DMS114 treated with DMSO at 0.1 percent for 48 hours (cell line): ENCODE measurements around the gene PLA2G2C.

Source experiments
- DNase-seq: peaks from one replicate; lab custom pipeline; 2025; ENCODE audit not compliant: unreplicated experiment; lab: John Stamatoyannopoulos, UW

PLA2G2C gene

DNA sequence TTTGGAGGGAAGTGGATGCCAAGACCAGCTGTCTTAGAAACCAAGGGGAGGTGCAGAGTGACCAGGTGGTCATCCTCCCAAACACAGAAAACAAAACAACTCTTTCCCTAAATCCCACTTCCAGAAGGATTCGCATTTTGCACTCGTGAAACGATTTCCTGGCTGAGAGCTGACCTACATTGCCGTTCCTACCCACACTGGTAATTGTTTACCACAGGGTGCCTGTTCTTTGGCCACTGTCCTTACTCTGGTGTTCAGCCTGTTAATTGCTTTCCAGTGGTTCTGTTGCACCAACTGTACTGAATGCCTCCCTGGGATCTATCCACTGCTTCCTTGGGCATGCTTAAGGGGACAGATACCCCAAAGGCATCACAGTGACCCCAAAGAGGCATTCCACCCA is 23.2 kb upstream of the PLA2G2C start:
- DNase-seq = no peak

- no peak for DNase-seq
Measured at GRCh38 chr1:20207546-20207945, 21.2 kb upstream of the PLA2G2C start.

GRCh38 chr1:20202166-20202565 is 15.8 kb upstream of the PLA2G2C start:
- DNase-seq = no peak

- DNase-seq = no peak
Measured at GRCh38 chr1:20200966-20201365, 14.6 kb upstream of the PLA2G2C start.

- DNase-seq = no peak
Measured at GRCh38 chr1:20199840-20200239, 13.5 kb upstream of the PLA2G2C start.

DNA sequence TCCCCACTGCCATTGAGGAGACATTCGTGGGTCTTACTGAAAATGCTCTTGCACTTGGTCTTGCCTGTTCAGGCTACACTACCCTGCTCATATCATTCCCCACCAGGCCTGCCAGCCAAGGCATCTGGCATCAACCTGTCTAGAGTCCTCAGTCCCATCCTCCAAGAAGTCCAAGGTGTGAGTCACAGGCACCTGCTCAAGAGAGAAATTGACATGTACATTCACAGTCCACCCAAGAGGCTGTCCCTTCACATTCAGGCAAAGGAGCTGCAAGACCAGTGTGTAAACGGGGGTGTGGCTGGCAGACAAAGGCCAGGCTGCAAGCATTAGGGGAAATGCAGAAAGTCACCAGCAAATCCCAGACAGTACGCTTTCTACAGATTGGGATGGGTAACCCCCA is 13.1 kb upstream of the PLA2G2C start:
- no peak for DNase-seq

DNA sequence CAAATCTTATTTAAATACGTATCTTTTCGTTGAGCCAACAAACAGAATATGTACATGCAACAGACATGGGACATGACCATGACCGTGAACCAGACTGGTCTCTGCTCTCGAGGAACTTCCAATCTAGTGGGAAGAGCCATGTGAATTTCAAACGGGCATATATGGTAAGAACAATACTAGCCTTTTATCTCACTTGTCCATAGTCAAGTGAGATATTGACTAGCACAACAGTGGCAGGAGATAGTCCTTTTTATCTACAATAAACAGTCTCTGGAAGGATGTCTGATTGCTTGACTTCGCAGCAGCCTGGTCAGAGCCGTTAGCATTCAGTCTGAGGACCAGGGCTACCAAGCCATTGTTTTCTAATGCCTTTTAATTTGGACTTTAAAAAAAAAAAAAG is 12.6 kb upstream of the PLA2G2C start:
- no peak for DNase-seq

DNA sequence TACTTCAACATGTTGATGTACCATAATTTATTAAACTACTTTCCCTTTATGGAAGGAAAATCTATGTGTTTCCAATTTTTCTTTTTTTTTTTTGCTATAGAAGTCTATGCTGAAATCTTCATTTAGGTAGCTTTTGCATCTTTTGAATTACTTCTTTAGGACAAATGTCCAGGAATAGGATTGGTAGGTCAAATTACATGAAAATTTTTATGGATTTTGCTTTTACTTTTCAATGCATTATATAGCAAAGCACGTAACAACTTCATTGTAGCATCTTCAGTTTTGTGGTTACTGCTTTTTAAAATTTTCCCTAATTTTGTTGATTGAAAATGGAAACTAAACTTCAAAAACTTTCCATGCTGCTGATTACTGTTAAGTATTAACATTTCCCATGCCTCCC is 12.0 kb upstream of the PLA2G2C start:
- DNase-seq = no peak

DNA sequence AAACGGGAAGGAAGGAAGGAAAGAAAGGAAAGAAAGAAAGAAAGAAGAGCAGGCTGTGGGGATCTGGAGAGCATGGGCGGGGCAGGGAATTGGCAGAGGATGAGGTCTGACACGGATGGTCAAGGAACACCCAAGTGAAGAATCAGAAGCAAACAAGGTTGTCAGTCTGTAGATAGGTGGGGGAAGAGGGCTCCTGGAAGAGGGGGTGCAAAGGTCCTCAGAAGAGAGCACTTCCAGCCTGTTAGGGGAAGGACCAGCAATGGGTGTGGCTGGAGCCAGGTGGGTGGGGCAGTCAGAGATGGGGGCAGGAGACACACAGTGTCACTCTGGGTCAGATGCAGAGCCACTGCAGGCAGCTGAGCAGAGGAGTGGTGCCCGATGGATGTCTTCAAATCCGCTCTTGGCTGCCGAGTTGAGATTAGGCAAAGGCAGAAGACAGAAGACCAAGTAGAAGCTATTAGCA is 11.0 kb upstream of the PLA2G2C start:
- no peak for DNase-seq

GRCh38 chr1:20195462-20195780 is 9.1 kb upstream of the PLA2G2C start:
- DNase-seq = no peak

- peak; percentile 7 for DNase-seq
Measured at GRCh38 chr1:20194757-20195461, 8.6 kb upstream of the PLA2G2C start.

GRCh38 chr1:20194224-20194623 is 7.9 kb upstream of the PLA2G2C start:
- DNase-seq = no peak

DNA sequence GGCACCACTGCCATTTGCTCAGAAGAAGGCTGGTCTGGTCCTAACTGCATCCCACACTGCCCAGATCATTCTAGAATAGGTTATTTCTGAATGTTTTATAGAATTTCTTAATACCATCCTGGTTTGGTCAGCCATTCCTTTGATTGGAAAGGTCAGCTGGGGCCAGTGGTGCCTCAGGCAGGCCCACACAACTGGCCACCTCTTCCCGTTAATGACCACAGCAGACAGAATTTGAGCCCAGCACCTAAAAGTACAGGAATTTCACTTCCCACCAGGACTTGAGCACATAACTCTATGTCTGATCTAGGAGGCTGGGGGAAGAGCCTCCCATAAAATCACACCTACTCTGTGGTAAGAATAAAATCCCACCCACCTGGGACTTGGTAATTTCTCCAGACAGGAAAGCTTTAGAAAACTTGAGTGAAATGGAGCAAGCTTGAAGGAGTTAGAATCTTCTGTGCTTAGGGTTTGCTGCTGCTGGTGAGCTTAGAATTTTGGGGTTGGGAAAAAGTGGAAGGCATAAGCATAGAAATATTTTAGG is 6.6 kb upstream of the PLA2G2C start:
- no peak for DNase-seq

GRCh38 chr1:20192364-20192763 is 6.0 kb upstream of the PLA2G2C start:
- no peak for DNase-seq

DNA sequence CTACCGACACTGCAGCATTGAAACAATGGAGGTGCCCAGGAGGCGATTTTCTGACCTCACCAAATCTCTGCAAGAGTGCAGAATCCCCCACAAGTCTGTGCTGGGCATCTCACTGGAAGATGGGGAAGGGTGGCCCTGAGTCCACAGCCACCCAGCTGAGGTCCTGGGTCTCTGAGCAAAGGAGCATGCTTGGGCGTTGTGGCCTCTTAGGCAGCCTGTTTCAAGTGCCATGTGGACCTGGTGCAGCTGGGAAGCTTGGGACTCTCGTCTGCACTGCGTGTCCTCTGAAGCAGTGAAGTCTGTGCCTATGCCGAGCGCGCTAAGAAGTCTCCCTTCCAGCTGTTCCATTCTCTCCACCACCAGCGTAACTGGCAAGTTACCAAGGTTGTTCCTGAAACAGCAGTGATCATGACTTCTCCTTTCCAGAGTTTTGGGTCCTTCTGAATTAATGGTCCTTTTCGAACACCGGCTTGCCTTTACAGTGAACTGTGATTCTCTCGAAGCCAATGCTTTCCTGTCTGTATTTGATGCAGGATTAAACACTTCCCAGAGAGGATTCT is 5.0 kb upstream of the PLA2G2C start:
- no peak for DNase-seq

GRCh38 chr1:20190256-20191160 is 4.2 kb upstream of the PLA2G2C start:
- no peak for DNase-seq

DNA sequence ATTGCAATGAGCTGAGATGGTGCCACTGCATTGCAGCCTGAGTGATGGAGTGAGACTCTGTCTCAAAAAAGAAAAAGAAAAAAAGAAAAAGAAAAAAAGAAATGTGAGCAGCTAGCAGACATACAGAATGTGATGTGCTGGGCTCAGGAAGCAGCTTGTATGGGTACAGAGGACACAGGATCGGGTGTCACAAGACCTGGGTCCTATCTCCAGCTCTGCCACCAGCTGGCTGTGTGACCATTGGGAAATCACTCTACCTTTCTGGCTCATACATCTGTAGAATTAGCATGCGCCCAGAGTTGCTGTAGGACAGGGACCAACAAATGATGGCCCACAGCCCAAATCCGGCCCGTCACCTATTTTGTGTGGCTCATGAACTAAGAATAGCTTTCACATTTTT is 3.3 kb upstream of the PLA2G2C start:
- no peak for DNase-seq

GRCh38 chr1:20188455-20188817 is 2.1 kb upstream of the PLA2G2C start:
- DNase-seq = no peak

GRCh38 chr1:20187813-20188454 is 1.6 kb upstream of the PLA2G2C start:
- no peak for DNase-seq

GRCh38 chr1:20187103-20187812 is 940 bp upstream of the PLA2G2C start:
- no peak for DNase-seq
